HG03354 (cell line): ENCODE data around the gene COL4A1.

ENCODE experiments used
- ATAC-seq: cut with Tn5 transposase; IDR thresholded peaks from one replicate; pipeline ENCODE4 v1.9.1; 2021; ENCODE audit warnings: mild to moderate bottlenecking; ENCODE audit not compliant: unreplicated experiment, poor library complexity, severe bottlenecking

Gene COL4A1

GRCh38 chr13:110186231-110186855 lies 120.6 kb downstream of the COL4A1 start:
- ATAC-seq = no peak

DNA sequence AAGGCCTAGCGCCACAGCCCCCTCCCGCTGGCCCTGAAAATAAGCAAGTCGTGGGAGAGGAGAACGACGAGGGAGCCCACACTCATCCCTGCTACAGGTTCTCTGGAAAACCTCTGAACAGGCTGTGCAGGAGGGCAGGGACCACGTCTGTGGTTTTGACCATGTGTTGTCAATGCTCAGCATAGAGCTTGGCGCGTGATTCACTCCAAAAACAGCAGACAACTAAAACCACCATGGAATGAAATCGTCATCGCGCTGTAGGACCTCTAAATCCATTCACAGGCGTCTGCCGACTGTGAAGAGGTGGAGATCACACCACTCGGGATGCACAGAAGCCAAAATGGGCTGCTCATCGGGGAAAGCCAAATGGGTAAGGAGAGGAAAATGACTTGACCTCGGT lies 121.3 kb downstream of the COL4A1 start:
- ATAC-seq = no peak

DNA sequence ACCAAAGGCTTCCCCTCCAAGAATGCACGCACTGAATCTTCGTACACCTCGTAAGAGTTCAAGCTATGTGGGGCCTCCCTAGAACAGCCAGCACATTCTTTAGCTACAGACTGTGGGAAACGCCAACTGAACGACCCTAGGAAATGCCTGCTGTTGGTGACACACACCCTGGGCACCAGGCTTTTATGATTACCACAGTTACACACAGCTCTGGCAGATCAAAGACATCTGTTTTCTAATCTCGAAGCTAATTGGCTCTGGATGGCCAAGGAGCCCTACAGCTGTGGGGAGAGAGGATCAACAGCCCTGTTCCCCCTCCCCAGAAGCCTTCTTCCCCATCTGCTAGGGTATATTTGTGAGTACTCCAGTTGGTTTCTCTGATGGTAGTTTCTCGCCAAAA lies 123.0 kb downstream of the COL4A1 start:
- ATAC-seq = no peak

DNA sequence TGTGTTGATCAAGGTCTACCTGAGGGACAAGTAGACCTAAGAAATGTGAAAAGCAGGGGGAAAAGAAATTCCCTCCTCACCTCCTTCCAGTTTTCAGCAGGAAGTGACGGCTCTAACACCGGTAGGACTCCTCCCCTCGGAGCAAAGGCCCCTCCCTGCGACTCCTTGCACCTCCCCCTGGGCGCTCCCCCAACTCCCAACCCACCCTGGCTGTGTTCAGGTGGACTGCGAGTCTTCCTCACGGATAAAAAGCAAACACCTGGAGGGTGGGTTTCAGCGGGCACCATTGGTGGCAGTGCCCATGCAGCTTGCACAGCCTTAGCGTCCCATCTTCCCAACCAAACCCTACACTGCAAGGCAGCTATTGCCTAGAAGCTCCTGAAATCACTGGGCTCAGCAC lies 124.5 kb downstream of the COL4A1 start:
- ATAC-seq = no peak

GRCh38 chr13:110182003-110182402 lies 125.0 kb downstream of the COL4A1 start:
- no peak for ATAC-seq

DNA sequence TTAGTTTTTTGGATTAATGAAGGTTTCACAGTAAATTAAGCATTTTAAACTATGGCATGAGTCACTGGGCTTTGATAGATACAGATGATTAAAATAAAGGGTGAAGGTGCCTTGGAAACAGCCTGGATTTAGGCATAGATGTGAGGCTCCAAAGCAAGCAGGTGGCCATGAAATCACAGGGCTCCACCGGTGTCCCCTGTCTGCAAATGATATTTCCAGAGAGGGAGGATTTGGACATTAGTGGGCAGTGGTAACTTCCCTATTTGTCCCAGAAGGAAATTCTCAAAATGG lies 127.2 kb downstream of the COL4A1 start:
- ATAC-seq = no peak

- no peak for ATAC-seq
These were observed 127.7 kb downstream of the COL4A1 start for GRCh38 chr13:110179116-110179856.

GRCh38 chr13:110177790-110178189 lies 129.2 kb downstream of the COL4A1 start:
- no peak for ATAC-seq

DNA sequence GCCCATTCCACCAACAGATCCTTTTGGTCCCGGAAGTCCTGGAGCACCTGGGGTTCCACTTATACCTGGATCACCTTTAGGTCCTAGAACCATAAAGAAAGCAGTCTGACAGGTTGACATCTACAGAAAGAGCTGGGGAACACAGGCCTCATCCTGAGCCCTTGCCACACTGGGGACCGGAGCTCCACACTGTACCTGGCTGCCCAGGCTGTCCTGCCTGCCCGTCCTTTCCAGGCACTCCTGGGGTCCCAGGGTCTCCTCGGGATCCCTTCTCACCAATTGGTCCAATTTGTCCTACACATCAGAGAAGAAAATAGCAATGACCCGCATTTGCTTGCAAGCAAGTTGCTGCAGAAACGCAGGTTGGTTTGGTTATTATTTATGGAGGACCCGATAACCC lies 130.5 kb downstream of the COL4A1 start:
- no peak for ATAC-seq

DNA sequence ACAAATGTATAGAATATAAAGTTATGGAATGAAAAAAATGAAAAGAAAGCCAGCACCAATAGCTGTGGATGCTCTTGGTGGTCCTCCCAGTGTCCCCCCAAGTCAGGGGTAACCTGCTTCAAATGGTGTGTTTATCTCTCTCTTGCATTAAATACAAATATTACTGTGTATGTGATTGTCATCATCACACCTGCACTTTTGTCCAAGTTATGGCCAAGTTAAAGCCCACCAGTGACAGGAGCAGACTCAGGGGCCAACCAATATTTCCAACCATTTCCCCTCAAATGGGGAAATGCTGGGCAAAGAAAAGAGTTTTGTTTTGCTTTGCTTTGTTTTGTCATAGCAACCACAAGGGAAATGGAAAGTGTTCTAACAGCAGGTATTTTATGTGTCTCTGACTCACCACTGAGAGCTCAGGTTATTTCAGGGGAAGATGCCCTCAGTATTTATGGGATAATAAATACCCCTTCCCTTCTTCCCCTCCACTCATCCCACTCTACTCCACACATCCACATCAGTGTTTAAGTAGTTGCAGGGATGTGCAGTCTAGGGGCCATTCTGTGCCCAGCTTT lies 133.6 kb downstream of the COL4A1 start:
- ATAC-seq = no peak

DNA sequence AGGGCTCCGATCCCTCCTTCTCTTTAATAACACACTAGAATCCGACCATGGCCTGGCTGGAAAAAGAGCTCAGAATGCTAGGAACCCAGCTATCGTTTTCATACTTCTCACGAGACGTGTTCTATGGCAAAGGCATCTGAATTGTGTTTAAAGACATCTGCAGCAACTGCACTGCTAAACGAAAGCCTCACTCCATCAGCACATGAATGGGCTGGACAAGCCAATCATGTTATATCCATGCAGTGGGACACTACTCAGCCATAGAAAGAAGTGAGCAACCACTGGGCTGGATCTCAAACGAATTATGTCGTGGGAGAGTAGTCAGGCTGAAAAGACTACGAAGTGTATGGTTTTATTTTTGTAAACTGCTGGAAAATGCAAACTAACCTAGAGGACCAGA lies 136.1 kb downstream of the COL4A1 start:
- no peak for ATAC-seq

DNA sequence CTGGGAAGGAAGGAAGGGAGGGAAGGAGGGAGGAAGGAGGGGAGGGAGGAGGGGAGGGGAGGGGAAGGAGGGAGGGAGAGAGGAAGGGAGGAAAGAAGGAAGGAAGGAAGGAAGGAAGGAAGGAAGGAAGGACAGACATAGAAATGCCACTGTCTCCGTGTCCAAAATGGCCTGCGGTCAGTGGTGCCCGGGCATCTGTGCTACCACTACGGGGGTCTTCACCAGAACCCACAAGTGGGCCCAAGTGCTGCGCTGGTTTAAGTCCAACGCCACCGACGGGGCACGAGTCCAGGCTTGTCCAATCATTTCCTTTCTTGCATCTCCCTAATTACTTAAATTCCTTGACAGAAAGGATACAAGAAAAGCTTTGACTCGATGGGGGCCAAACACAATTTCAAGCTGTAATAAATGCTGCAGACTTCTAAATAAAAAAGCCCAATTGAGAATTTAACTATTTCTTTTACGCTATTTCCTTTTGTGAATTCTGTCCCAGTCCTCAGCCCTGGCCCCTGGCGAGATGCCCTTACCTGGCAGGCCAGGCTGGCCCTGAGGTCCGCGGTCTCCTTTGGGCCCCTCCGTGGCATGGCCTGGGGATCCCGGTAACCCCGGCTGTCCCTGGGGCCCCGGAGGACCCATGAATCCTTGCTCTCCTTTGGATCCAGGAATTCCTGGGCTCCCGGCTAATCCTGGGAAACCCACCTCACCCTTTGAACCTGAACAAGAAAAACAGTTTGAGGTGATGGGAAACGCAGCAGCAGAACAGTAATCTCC lies 136.8 kb downstream of the COL4A1 start:
- no peak for ATAC-seq

DNA sequence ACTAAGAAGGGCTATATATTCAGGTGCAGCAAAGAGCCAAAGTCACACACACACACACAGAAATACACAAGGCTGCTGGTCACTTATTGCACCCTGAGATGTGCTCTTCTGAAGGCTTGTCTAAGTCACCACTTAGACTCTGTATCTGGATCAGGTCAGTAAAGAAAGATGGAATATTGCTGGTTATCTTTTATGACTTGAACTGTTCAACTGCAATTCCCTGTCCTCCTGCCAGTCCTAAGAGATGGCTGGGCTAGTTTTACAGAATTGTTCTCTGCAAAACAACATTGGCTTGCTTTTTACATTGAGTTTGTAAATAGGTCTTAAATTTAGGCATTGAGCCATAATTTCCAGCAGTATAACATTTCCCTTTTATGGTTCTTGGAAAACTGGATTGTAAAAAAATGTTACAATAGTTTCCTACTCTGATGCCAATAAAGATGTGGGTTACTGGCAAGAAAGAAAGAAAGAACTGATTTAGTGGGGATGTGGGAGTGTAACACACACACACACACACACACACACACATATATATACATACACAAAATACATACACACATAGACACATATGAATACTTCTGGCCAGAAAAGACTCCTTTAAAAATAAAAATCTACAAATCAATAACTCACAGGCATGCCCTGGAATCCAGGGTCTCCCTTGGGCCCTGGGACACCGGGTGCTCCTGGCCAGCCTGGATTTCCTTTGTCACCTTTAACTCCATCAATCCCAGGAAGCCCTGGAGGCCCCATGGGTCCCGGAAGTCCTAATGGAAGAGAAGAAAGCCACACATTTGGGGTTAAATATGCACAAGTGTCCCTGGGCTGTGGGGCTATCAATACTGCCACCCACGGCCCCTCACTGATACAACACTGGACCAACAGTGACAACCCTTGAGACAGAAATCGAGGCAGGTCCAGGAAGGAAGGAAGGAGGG lies 137.7 kb downstream of the COL4A1 start:
- ATAC-seq = no peak

- ATAC-seq = no peak
These were observed 140.4 kb downstream of the COL4A1 start for GRCh38 chr13:110166598-110166997.

GRCh38 chr13:110164706-110165105 lies 142.3 kb downstream of the COL4A1 start:
- ATAC-seq = no peak

GRCh38 chr13:110162866-110163658 lies 143.9 kb downstream of the COL4A1 start:
- no peak for ATAC-seq

- no peak for ATAC-seq
These were observed 144.9 kb downstream of the COL4A1 start for GRCh38 chr13:110162053-110162452.

GRCh38 chr13:110161112-110161882 lies 145.7 kb downstream of the COL4A1 start:
- ATAC-seq = no peak
